PC-9 (cell line): ENCODE results near the gene FTO. TPM values are rescaled to one million over a fixed set of nuclear protein-coding genes. Genes with fewer than 3 reads are reported as not detected.

Experiments
- BruUV-seq: library from RNA; stranded (reverse); fragments of 400-500 nt; replicated peaks from 2 replicates; lab custom pipeline; 2021; lab: Mats Ljungman, UMichigan
- CTCF ChIA-PET: fragments of 300-600 bp; sonication (Branson Sonifier 250); formaldehyde crosslinking; loops from one replicate; lab custom pipeline; 2022; ENCODE audit warnings: antibody characterized with exemption; lab: Charles Lee
- POLR2A ChIA-PET: fragments of 300-600 bp; sonication (Branson Sonifier 250); formaldehyde crosslinking; loops from one replicate; lab custom pipeline; 2022; ENCODE audit warnings: antibody characterized with exemption; ENCODE audit not compliant: unreplicated experiment; lab: Charles Lee
- DNase-seq, 2 experiments: peaks; one replicate each; pipeline versions ENCODE4 v3.0.0 to v3.0.0-alpha.2; 2015 to 2022; ENCODE audit warnings: mixed read lengths in 1 of 2
- H2AFZ ChIP-seq: fragments of 200-600 bp; sonication (generic); 2 replicates; pipeline ENCODE4 v1.8.1; 2017; ENCODE audit warnings: antibody characterized with exemption
- H3F3A ChIP-seq: fragments of 200-600 bp; sonication (generic); 2 replicates; pipeline ENCODE4 v1.8.1; 2017; ENCODE audit warnings: antibody characterized with exemption, mild to moderate bottlenecking, low read depth; ENCODE audit not compliant: insufficient read depth
- H3K27ac ChIP-seq: fragments of 200-600 bp; sonication (generic); 2 replicates; pipeline ENCODE4 v1.6.1; 2016; ENCODE audit warnings: mixed run types
- H3K27me3 ChIP-seq: fragments of 200-600 bp; sonication (generic); 2 replicates; pipeline ENCODE4 v1.6.1; 2016; ENCODE audit warnings: low read depth, mixed run types; ENCODE audit not compliant: insufficient read depth
- H3K36me3 ChIP-seq: fragments of 200-600 bp; sonication (generic); 2 replicates; pipeline ENCODE4 v1.6.1; 2016; ENCODE audit warnings: low read depth, mixed run types
- H3K4me1 ChIP-seq: fragments of 200-600 bp; sonication (generic); replicated peaks from 2 replicates; pipeline ENCODE4 v1.6.1; 2016; ENCODE audit warnings: mixed run types; ENCODE audit not compliant: insufficient read depth
- H3K4me2 ChIP-seq: fragments of 200-600 bp; sonication (generic); 2 replicates; pipeline ENCODE4 v1.6.1; 2017; ENCODE audit warnings: mixed run types
- H3K4me3 ChIP-seq: fragments of 200-600 bp; sonication (generic); 2 replicates; pipeline ENCODE4 v1.6.1; 2016; ENCODE audit warnings: mixed run types
- H3K79me2 ChIP-seq: fragments of 200-600 bp; sonication (generic); 2 replicates; pipeline ENCODE4 v1.6.1; 2017; ENCODE audit warnings: low read depth, mixed run types
- H3K9me2 ChIP-seq: fragments of 200-600 bp; sonication (generic); 2 replicates; pipeline ENCODE4 v1.8.1; 2017; ENCODE audit warnings: mild to moderate bottlenecking; ENCODE audit not compliant: insufficient read depth
- H3K9me3 ChIP-seq: fragments of 200-600 bp; sonication (generic); 2 replicates; pipeline ENCODE4 v1.8.1; 2016; ENCODE audit warnings: low read depth; ENCODE audit not compliant: insufficient read depth
- H4K20me1 ChIP-seq: fragments of 200-600 bp; sonication (generic); 2 replicates; pipeline ENCODE4 v1.8.1; 2017; ENCODE audit not compliant: insufficient read depth
- EZH2 ChIP-seq: fragments of 200-600 bp; sonication (generic); IDR thresholded peaks from 2 replicates; pipeline ENCODE4 v1.8.0; 2017; ENCODE audit warnings: antibody characterized with exemption, low read depth
- intact Hi-C: fragments of 100-400 bp; cut with micrococcal nuclease; formaldehyde crosslinking; loops from one replicate; pipeline ENCODE4 v1.10.0; 2022; ENCODE audit not compliant: unreplicated experiment
- total RNA-seq: library from RNA; stranded (reverse); gene quantifications from 2 replicates; pipeline ENCODE4 v1.2.3, GENCODE V29; 2021
- TF ChIP-seq, protein P1 (sequence below): fragments of 200-600 bp; sonication (generic); conservative IDR thresholded peaks from 2 replicates; pipeline ENCODE4 v1.6.1; 2017; ENCODE audit warnings: mixed run types, antibody characterized with exemption, mild to moderate bottlenecking, moderate library complexity

FTO gene
- total RNA-seq, 1 experiment from 2014 or later: 58.1 TPM

DNA sequence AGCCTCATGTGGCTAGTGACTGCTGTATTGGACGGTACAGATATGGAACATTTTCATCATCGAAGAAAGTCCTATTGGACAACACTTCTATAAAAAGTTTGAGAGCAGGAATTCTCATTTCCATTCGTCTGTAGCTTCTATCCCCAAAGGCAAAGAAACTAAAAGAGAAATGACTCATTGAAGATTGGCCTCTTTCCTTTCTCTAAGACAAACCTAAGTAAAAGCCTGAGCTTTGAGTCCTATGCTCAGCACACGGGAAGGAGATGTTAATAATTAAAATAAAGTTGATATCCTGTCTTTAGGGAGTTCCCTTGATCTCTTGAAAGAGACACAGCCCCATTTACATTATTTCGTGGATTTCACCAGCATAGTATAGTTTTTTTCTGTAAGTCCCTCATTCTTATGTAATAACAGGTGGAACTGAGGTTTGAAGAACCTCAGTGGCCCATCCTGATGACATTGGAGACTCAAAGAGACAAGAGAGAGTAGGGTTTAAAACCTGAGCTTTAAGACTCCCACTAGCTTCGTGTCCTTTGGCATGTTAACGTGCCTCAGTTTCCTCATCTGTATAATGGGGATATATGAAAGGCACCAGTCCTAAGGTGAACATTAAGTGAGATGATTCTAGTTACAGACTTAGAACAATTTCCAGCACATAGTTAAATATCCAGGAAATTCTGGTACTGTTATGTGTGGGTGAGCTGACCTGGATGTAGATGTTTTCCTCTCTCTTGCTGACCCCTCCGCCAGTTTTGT, 408.7 kb downstream of the FTO start:
- Histone ChIP-seq H4K20me1 (no peaks in the 10 kb centered on the region), H3K27ac (no peak overlapping the region), H3K4me1 (no peaks in the 10 kb centered on the region), H3F3A (no peaks in the 10 kb centered on the region), H3K79me2 (no peaks in the 10 kb centered on the region), H3K4me3 (no peak overlapping the region), H3K36me3 (no peaks in the 10 kb centered on the region), H2AFZ (no peak overlapping the region), H3K9me2 (no peaks in the 10 kb centered on the region), H3K27me3 (no peaks in the 10 kb centered on the region), H3K9me3 (no peaks in the 10 kb centered on the region), H3K4me2 (no peak overlapping the region)
- POLR2A ChIA-PET: no interaction called here
- TF ChIP-seq EZH2: no peak
- TF ChIP-seq, protein P1, sequence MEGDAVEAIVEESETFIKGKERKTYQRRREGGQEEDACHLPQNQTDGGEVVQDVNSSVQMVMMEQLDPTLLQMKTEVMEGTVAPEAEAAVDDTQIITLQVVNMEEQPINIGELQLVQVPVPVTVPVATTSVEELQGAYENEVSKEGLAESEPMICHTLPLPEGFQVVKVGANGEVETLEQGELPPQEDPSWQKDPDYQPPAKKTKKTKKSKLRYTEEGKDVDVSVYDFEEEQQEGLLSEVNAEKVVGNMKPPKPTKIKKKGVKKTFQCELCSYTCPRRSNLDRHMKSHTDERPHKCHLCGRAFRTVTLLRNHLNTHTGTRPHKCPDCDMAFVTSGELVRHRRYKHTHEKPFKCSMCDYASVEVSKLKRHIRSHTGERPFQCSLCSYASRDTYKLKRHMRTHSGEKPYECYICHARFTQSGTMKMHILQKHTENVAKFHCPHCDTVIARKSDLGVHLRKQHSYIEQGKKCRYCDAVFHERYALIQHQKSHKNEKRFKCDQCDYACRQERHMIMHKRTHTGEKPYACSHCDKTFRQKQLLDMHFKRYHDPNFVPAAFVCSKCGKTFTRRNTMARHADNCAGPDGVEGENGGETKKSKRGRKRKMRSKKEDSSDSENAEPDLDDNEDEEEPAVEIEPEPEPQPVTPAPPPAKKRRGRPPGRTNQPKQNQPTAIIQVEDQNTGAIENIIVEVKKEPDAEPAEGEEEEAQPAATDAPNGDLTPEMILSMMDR: no peak
- no peak for DNase-seq
- no TSS peak for BruUV-seq
- intact Hi-C loops: no loop called here
- CTCF ChIA-PET: no interaction called here

- ChIA-PET POLR2A (no interaction called here), CTCF (no interaction called here)
- H4K20me1 ChIP-seq: no peaks in the 10 kb centered on the region
- no peak overlapping the region for H3K4me3 ChIP-seq
- no peak overlapping the region for H3K4me2 ChIP-seq
- H3K79me2 ChIP-seq: no peaks in the 10 kb centered on the region
- no peaks in the 10 kb centered on the region for H3K27me3 ChIP-seq
- H3K9me3 ChIP-seq: no peaks in the 10 kb centered on the region
- H3K27ac ChIP-seq: no peak overlapping the region
- no peaks in the 10 kb centered on the region for H3K9me2 ChIP-seq
- no peaks in the 10 kb centered on the region for H3K36me3 ChIP-seq
- BruUV-seq: no TSS peak
- intact Hi-C loops: no loop called here
- no peak for DNase-seq
- TF ChIP-seq EZH2: no peak
- TF ChIP-seq, protein P1: no peak
- H2AFZ ChIP-seq: no peak overlapping the region
- no peaks in the 10 kb centered on the region for H3F3A ChIP-seq
- no peaks in the 10 kb centered on the region for H3K4me1 ChIP-seq
These were observed 411.6 kb downstream of the FTO start for GRCh38 chr16:54115558-54115957.

- no peaks in the 10 kb centered on the region for H3K4me1 ChIP-seq
- H2AFZ ChIP-seq: no peak overlapping the region
- H3K4me2 ChIP-seq: no peak overlapping the region
- no peak for DNase-seq
- H3K27me3 ChIP-seq: no peaks in the 10 kb centered on the region
- no peak overlapping the region for H3K4me3 ChIP-seq
- H3K79me2 ChIP-seq: no peaks in the 10 kb centered on the region
- no TSS peak for BruUV-seq
- TF ChIP-seq EZH2: no peak
- TF ChIP-seq, protein P1: no peak
- H4K20me1 ChIP-seq: no peaks in the 10 kb centered on the region
- CTCF ChIA-PET: no interaction called here
- H3K27ac ChIP-seq: no peak overlapping the region
- no peaks in the 10 kb centered on the region for H3K9me3 ChIP-seq
- POLR2A ChIA-PET: no interaction called here
- no peaks in the 10 kb centered on the region for H3K9me2 ChIP-seq
- no peaks in the 10 kb centered on the region for H3F3A ChIP-seq
- H3K36me3 ChIP-seq: no peaks in the 10 kb centered on the region
- intact Hi-C loops: no loop called here
These were observed 412.2 kb downstream of the FTO start for GRCh38 chr16:54116124-54116655.
